Neutrophil (primary cell): ENCODE data around the gene GRIP1.

Experiments used
- H3K27ac ChIP-seq: fragments of 200-600 bp; sonication (generic); 2 replicates; pipeline ENCODE4 v1.5.1; 2016; ENCODE audit warnings: mild to moderate bottlenecking, moderate library complexity
- H3K27me3 ChIP-seq: fragments of 200-600 bp; sonication (generic); 2 replicates; pipeline ENCODE4 v1.6.0; 2016; ENCODE audit warnings: mild to moderate bottlenecking
- H3K36me3 ChIP-seq: fragments of 200-600 bp; sonication (generic); 2 replicates; pipeline ENCODE4 v1.5.1; 2017
- H3K4me1 ChIP-seq, 2 experiments: fragments of 200-600 bp in 1 of 2; sonication (generic) in 1 of 2; 1 replicate in 1 of 2; 2 replicates in 1 of 2; pipeline versions ENCODE4 v1.5.1 to v1.6.1; 2013 to 2016; ENCODE audit warnings: low read depth in 1 of 2, low read length in 1 of 2, mild to moderate bottlenecking in 1 of 2, moderate library complexity in 1 of 2; ENCODE audit not compliant: control insufficient read depth in 1 of 2, insufficient read depth in 1 of 2
- H3K4me3 ChIP-seq, 2 experiments: fragments of 200-600 bp in 1 of 2; sonication (generic) in 1 of 2; 1 replicate in 1 of 2; 2 replicates in 1 of 2; pipeline ENCODE4 v1.5.1; 2013 to 2016; ENCODE audit warnings: low read depth in 1 of 2, low read length in 1 of 2, mild to moderate bottlenecking in 1 of 2, moderate library complexity in 1 of 2
- H3K9me3 ChIP-seq: fragments of 200-600 bp; sonication (generic); 2 replicates; pipeline ENCODE4 v1.5.1; 2016
- CTCF ChIP-seq: fragments of 200-600 bp; sonication (generic); IDR thresholded peaks from 2 replicates; pipeline ENCODE4 v1.5.1; 2016; ENCODE audit warnings: antibody characterized with exemption

Gene GRIP1

DNA sequence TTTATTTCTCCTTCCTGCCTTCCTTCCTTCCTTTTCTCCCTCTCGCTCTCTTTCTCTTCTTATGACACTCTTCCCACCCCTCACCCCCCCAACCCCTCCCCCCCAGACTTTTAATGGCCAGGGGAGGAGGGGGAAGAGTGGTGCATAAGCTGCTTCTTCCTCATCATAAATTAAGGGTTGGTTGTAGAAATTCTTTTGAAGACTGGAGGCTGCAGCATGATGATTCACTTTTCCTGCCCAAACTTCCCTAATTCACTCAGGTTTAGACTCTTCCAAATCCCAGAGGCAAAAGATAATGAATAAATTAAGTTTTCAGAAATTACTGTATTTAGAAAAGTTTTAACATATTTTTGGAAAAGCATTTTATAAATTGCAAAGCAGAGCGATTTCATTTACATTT, 58.2 kb downstream of the GRIP1 start:
- no peaks in the 10 kb centered on the region for H3K36me3 ChIP-seq
- TF ChIP-seq CTCF: no peak

DNA sequence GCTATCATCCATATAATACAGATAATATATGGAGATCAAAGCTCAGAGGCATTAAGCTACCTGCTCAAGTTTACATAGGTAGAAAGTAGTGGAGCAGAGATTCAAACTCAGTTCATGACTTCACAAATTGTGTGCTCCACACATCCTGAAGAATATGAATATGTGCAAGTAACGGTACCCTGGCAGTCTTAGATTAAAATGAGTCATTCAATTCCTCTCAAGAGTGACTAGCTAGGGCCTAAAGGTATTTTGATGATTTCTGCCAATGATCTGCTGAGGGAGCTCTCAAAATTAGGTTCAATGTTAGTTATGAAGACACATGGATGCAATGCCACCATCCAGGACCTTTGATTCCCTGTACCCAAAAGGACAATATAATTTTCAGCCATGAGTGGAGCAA, 58.9 kb downstream of the GRIP1 start:
- Histone ChIP-seq H3K4me3 (no peak overlapping the region), H3K27me3 (no peaks in the 10 kb centered on the region), H3K4me1 (no peaks in the 10 kb centered on the region), H3K9me3 (no peaks in the 10 kb centered on the region), H3K36me3 (no peaks in the 10 kb centered on the region), H3K27ac (no peak overlapping the region)
- no peak for TF ChIP-seq CTCF

More for the DNA sequence above, 58.2 kb downstream of the GRIP1 start:
- Histone ChIP-seq H3K27me3 (no peaks in the 10 kb centered on the region), H3K4me3 (no peak overlapping the region), H3K9me3 (no peaks in the 10 kb centered on the region), H3K4me1 (no peaks in the 10 kb centered on the region), H3K27ac (no peak overlapping the region)

- Histone ChIP-seq H3K27me3 (no peaks in the 10 kb centered on the region), H3K4me3 (no peak overlapping the region), H3K36me3 (no peaks in the 10 kb centered on the region), H3K4me1 (no peaks in the 10 kb centered on the region), H3K27ac (no peak overlapping the region), H3K9me3 (no peaks in the 10 kb centered on the region)
- TF ChIP-seq CTCF: no peak
These were observed 60.9 kb downstream of the GRIP1 start for GRCh38 chr12:66617991-66618390.

DNA sequence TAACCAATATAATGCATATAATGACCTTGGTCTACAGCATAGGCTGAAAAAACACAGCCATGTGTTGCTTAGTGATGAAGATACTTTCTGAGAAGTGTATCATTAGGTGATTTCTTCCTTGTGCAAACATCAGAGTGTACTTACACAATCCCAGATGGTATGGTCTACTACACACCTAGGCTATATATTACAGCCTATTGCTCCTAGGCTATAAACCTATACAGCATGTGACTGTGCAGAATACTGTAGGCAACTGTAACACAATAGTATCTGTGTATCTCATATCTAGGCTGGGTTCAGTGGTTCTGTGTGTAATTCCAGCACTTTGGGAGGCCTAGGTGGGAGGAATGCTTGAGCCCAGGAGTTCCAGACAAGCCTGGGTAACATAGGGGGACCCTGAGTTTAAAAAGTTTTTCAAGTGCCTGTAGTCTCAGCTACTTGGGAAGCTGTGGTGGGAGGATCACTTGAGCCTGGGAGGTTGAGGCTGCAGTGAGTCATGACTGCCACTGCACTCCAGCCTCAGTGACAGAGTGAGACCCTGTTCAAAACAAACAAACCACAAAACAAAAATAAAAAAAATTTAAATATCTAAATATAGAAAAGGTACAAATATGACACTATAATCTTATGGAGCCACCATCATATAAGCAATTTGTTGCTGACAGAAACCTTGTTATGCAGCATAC, 66.6 kb downstream of the GRIP1 start:
- TF ChIP-seq CTCF: no peak
- no peaks in the 10 kb centered on the region for H3K27me3 ChIP-seq
- no peaks in the 10 kb centered on the region for H3K36me3 ChIP-seq
- no peak overlapping the region for H3K27ac ChIP-seq
- no peaks in the 10 kb centered on the region for H3K9me3 ChIP-seq
- H3K4me3 ChIP-seq: no peak overlapping the region
- no peaks in the 10 kb centered on the region for H3K4me1 ChIP-seq

GRCh38 chr12:66607147-66607546, 71.7 kb downstream of the GRIP1 start:
- no peaks in the 10 kb centered on the region for H3K4me1 ChIP-seq
- H3K27ac ChIP-seq: no peak overlapping the region
- no peaks in the 10 kb centered on the region for H3K36me3 ChIP-seq
- H3K4me3 ChIP-seq: no peak overlapping the region
- no peaks in the 10 kb centered on the region for H3K9me3 ChIP-seq
- no peaks in the 10 kb centered on the region for H3K27me3 ChIP-seq
- TF ChIP-seq CTCF: no peak
